Right lobe of liver (tissue), 6 donors: ENCODE measurements around the gene MED31. TPM values are rescaled to one million over a fixed set of nuclear protein-coding genes. Genes with fewer than 3 reads are reported as not detected.

Experiments used
- ATAC-seq, 4 donors: fragments of 200-7000 bp; cut with Tn5 transposase; one replicate each; pipeline ENCODE4 v1.9.1; 2020; ENCODE audit warnings: mild to moderate bottlenecking in 4 of 4, moderate library complexity in 4 of 4
- DNase-seq, 3 donors: peaks; one replicate each; pipeline ENCODE4 v3.0.0-alpha.2; 2020
- H3K27ac ChIP-seq, 3 donors: fragments of 200-600 bp; one replicate each; pipeline ENCODE4 v1.8.0; 2022
- H3K27me3 ChIP-seq, 2 donors: fragments of 200-600 bp; one replicate each; pipeline ENCODE4 v1.8.0; 2022
- H3K36me3 ChIP-seq, 4 donors: fragments of 200-600 bp; sonication (generic) in 1 of 4; one replicate each; pipeline versions ENCODE4 v1.5.1 to v1.8.0; 2017 to 2022; ENCODE audit warnings: control low read depth in 1 of 4
- H3K4me1 ChIP-seq, 4 donors: fragments of 200-600 bp; sonication (generic) in 1 of 4; one replicate each; pipeline versions ENCODE4 v1.5.1 to v1.8.0; 2017 to 2022; ENCODE audit warnings: control low read depth in 1 of 4
- H3K4me3 ChIP-seq, 3 donors: fragments of 200-600 bp; one replicate each; pipeline ENCODE4 v1.8.0; 2022
- H3K9me3 ChIP-seq, 4 donors: fragments of 200-600 bp; sonication (generic) in 1 of 4; one replicate each; pipeline versions ENCODE4 v1.5.1 to v1.8.0; 2017 to 2022; ENCODE audit warnings: control low read depth in 1 of 4
- POLR2A ChIP-seq: fragments of 450-650 bp; IDR thresholded peaks from one replicate; pipeline ENCODE4 v1.6.1; 2017; ENCODE audit warnings: antibody characterized with exemption, mild to moderate bottlenecking
- WGBS: methylation state at CpG from one replicate; pipeline ENCODE4 v1.1.6; 2018; ENCODE audit warnings: low coverage, low lambda C conversion rate; ENCODE audit not compliant: insufficient coverage; ENCODE audit errors: missing lambda C conversion rate; 5-methylcytosine and 5-hydroxymethylcytosine counted together
- intact Hi-C, 2 donors: fragments of 100-400 bp; cut with DNase I; formaldehyde crosslinking; loops; one replicate each; pipeline versions ENCODE4 v1.11.2 to v1.14.1; 2022
- total RNA-seq, 6 experiments: library from RNA; depleted of rRNA in 2 of 6; stranded (reverse); fragments of >200 nt in 2 of 6; fragmentation: NEBNext Ultra II Directional in 3 of 6; extraction: Animal tissue kit (Norgen Biotek cat#: 25700) in 3 of 6; gene quantifications; one replicate each; pipeline versions ENCODE4 v1.1.0 to v1.2.4, GENCODE V29; 2016 to 2023
- TF ChIP-seq, protein P1 (sequence below), 4 donors: fragments of 200-600 bp in 3 of 4; fragments of 450-650 bp in 1 of 4; IDR thresholded peaks; one replicate each; pipeline versions ENCODE4 v1.5.1 to v1.8.0; 2016 to 2022; ENCODE audit warnings: antibody characterized with exemption in 4 of 4, mild to moderate bottlenecking in 2 of 4
- donor health status: DM: no; HTN: yes; CAD: no.
- donor health status: DM: no; HTN: no; CAD: no.
- donor health status: DM: no; HTN: no; CAD: no.
- donor health status: DM: no; HTN: yes; CAD: no.
- donor health status: DM: no; HTN: yes; CAD: no.

MED31 gene
- total RNA-seq, 6 experiments from 2014 or later: 3.5 to 10.7 (median 7.4) TPM

DNA sequence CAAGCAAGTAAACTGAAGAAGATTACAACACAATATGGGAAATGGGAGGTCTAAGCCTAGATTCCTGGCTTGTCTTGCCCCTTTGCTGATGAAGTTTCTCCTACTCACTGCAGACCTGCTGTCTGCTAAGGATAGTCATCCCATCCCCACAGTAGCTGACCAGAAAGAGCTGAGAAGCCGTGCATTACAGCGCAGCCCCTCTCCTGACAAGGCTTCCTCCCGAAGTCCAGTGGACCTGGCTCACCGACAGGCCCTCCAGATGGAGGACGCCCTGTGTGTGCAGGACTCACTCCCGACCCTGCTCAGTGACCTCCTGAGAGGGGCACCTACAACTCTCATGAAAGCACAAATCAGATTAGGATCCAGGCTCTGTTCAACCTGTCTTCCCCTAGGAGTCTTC lies 46.3 kb downstream of the MED31 start:
- Histone ChIP-seq H3K27ac (no peak overlapping the region), H3K36me3 (peaks cover 0 to 23% (median 12%) of the 10 kb centered on the region in 4 donors), H3K4me3 (no peak overlapping the region), H3K27me3 (no peaks in the 10 kb centered on the region), H3K4me1 (peaks cover 0 to 2% (median 0%) of the 10 kb centered on the region in 4 donors), H3K9me3 (no peaks in the 10 kb centered on the region)
- no peak for DNase-seq
- intact Hi-C loops: no loop called here
- ATAC-seq: no peak
- TF ChIP-seq, protein P1, sequence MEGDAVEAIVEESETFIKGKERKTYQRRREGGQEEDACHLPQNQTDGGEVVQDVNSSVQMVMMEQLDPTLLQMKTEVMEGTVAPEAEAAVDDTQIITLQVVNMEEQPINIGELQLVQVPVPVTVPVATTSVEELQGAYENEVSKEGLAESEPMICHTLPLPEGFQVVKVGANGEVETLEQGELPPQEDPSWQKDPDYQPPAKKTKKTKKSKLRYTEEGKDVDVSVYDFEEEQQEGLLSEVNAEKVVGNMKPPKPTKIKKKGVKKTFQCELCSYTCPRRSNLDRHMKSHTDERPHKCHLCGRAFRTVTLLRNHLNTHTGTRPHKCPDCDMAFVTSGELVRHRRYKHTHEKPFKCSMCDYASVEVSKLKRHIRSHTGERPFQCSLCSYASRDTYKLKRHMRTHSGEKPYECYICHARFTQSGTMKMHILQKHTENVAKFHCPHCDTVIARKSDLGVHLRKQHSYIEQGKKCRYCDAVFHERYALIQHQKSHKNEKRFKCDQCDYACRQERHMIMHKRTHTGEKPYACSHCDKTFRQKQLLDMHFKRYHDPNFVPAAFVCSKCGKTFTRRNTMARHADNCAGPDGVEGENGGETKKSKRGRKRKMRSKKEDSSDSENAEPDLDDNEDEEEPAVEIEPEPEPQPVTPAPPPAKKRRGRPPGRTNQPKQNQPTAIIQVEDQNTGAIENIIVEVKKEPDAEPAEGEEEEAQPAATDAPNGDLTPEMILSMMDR (IDR thresholded peaks at IDR 0.05): no peak
- TF ChIP-seq POLR2A: no peak
- WGBS: 82% methylated on average over 2 of the region's 6 CpGs

- peak in 1 of 3 donors; percentile 46 for DNase-seq
- intact Hi-C loops: no loop called here
- TF ChIP-seq, protein P1 (IDR thresholded peaks at IDR 0.05): no peak
- TF ChIP-seq POLR2A: no peak
- ATAC-seq: no peak
- Histone ChIP-seq H3K27me3 (no peaks in the 10 kb centered on the region), H3K36me3 (peaks cover 0 to 13% (median 8%) of the 10 kb centered on the region in 4 donors), H3K27ac (no peak overlapping the region), H3K9me3 (no peaks in the 10 kb centered on the region), H3K4me3 (no peak overlapping the region), H3K4me1 (peaks cover 0 to 10% (median 0%) of the 10 kb centered on the region in 4 donors)
- WGBS: 78% methylated on average over 3 of the region's 3 CpGs
These were observed 47.6 kb downstream of the MED31 start for GRCh38 chr17:6603744-6604325.

DNA sequence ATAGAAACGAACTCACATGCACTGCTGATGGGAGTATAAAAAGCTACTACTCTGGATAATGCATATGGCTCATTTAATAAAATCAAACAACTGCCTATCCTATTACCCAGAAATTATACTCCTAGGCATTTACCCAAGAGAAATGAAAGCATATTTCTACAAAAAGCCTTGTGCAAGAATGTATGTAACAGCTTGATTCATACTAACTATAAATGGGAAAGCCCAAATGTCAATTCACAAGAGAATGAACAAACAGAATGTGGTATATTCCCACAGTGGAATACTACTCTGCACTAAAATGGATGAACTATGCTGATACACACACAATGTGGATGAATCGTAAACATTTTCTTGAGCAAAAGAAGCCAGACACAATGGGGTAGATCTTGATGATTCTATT lies 49.3 kb downstream of the MED31 start:
- intact Hi-C loops: no loop called here
- Histone ChIP-seq H3K4me3 (no peak overlapping the region), H3K27me3 (no peaks in the 10 kb centered on the region), H3K9me3 (no peaks in the 10 kb centered on the region), H3K27ac (no peak overlapping the region), H3K36me3 (peaks cover 0 to 8% (median under 1%) of the 10 kb centered on the region in 4 donors), H3K4me1 (peaks cover 0 to 24% (median 6%) of the 10 kb centered on the region in 4 donors)
- 91% methylated on average over 2 of the region's 2 CpGs for WGBS
- no peak for ATAC-seq
- TF ChIP-seq POLR2A: no peak
- TF ChIP-seq, protein P1 (IDR thresholded peaks at IDR 0.05): no peak
- no peak for DNase-seq

DNA sequence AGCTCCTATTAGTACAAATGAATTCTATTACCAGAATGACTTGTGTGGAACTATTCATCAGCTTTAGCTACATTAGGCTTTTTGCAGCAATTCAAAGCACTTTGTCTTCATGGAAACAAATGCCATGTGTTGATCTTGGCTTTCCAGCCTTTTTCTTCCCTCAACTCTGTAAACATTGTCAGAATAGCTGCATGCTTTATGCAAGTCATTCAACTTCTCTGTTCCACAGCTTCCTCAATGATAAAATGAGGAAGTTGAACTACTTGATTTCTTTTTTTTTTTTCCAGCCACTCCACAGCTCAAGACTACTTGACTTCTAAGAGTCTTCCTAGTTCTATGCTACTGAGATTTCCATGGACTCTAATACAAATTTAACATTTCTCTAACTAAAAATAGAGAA lies 52.0 kb downstream of the MED31 start:
- no peak for DNase-seq
- intact Hi-C loops: no loop called here
- no peak overlapping the region for H3K27ac ChIP-seq
- H3K27me3 ChIP-seq: no peaks in the 10 kb centered on the region
- H3K36me3 ChIP-seq: peaks cover 0 to 12% (median 3%) of the 10 kb centered on the region in 4 donors
- peaks cover 0 to 24% (median 6%) of the 10 kb centered on the region in 4 donors for H3K4me1 ChIP-seq
- H3K4me3 ChIP-seq: no peak overlapping the region
- no peaks in the 10 kb centered on the region for H3K9me3 ChIP-seq
- TF ChIP-seq, protein P1 (IDR thresholded peaks at IDR 0.05): no peak
- TF ChIP-seq POLR2A: no peak
- ATAC-seq: peak; percentile 47 to 74 (median 58)
